H9 (cell line): ENCODE measurements around the gene TIMM8B. TPM values are rescaled to one million over a fixed set of nuclear protein-coding genes. Genes with fewer than 3 reads are reported as not detected.

ENCODE experiments used
- DNase-seq: peaks from one replicate; pipeline ENCODE4 v3.0.0-alpha.2; 2017
- H2AFZ ChIP-seq: one replicate; pipeline ENCODE4 v1.6.1; 2013; ENCODE audit warnings: mild to moderate bottlenecking, low read length, control low read depth, moderate library complexity
- H2AK5ac ChIP-seq: 2 replicates; pipeline ENCODE4 v1.6.1; 2013; ENCODE audit warnings: low read length, control low read depth, mixed read lengths; ENCODE audit not compliant: insufficient read length
- H2BK120ac ChIP-seq: one replicate; pipeline ENCODE4 v1.6.1; 2013; ENCODE audit warnings: low read depth, mild to moderate bottlenecking, low read length, control low read depth, inconsistent platforms; ENCODE audit not compliant: poor library complexity, severe bottlenecking
- H2BK12ac ChIP-seq: 2 replicates; pipeline ENCODE4 v1.6.1; 2013; ENCODE audit warnings: low read length, control low read depth, mixed read lengths, low read depth; ENCODE audit not compliant: insufficient read length
- H2BK15ac ChIP-seq: 2 replicates; pipeline ENCODE4 v1.6.1; 2013; ENCODE audit warnings: low read depth, low read length, control low read depth
- H2BK20ac ChIP-seq: one replicate; pipeline ENCODE4 v1.6.1; 2013; ENCODE audit warnings: low read depth, mild to moderate bottlenecking, low read length, control low read depth, inconsistent platforms; ENCODE audit not compliant: poor library complexity, severe bottlenecking
- H2BK5ac ChIP-seq: 2 replicates; pipeline ENCODE4 v1.6.1; 2013; ENCODE audit warnings: low read length, control low read depth, mixed read lengths; ENCODE audit not compliant: insufficient read length
- H3K14ac ChIP-seq: 2 replicates; pipeline ENCODE4 v1.6.1; 2013; ENCODE audit warnings: low read length, control low read depth; ENCODE audit not compliant: insufficient read depth
- H3K18ac ChIP-seq: 2 replicates; pipeline ENCODE4 v1.6.1; 2013; ENCODE audit warnings: low read depth, mild to moderate bottlenecking, mixed read lengths, low read length, control low read depth; ENCODE audit not compliant: insufficient read length
- H3K23ac ChIP-seq: 2 replicates; pipeline ENCODE4 v1.6.1; 2013; ENCODE audit warnings: low read length, control low read depth, mixed read lengths, low read depth; ENCODE audit not compliant: insufficient read length
- H3K23me2 ChIP-seq: 2 replicates; pipeline ENCODE4 v1.6.1; 2013; ENCODE audit warnings: low read depth, mild to moderate bottlenecking, mixed read lengths, low read length, control low read depth; ENCODE audit not compliant: insufficient read length, poor library complexity, severe bottlenecking
- H3K27ac ChIP-seq: 2 replicates; pipeline ENCODE4 v1.5.1; 2013; ENCODE audit warnings: low read length, control low read depth, mixed read lengths, low read depth; ENCODE audit not compliant: insufficient read length
- H3K27me3 ChIP-seq: 2 replicates; pipeline ENCODE4 v1.6.1; 2013; ENCODE audit warnings: low read length, control low read depth, inconsistent platforms; ENCODE audit not compliant: insufficient read depth
- H3K4ac ChIP-seq: 2 replicates; pipeline ENCODE4 v1.6.1; 2013; ENCODE audit warnings: low read depth, mild to moderate bottlenecking, control low read depth, inconsistent platforms, low read length, moderate library complexity
- H3K4me1 ChIP-seq: 2 replicates; pipeline ENCODE4 v1.6.1; 2013; ENCODE audit warnings: low read length, control low read depth, inconsistent platforms; ENCODE audit not compliant: insufficient read depth
- H3K4me2 ChIP-seq: 2 replicates; pipeline ENCODE4 v1.6.1; 2013; ENCODE audit warnings: low read length, control low read depth, mixed read lengths; ENCODE audit not compliant: insufficient read length, insufficient read depth
- H3K56ac ChIP-seq: 2 replicates; pipeline ENCODE4 v1.6.1; 2013; ENCODE audit warnings: low read depth, mild to moderate bottlenecking, mixed read lengths, low read length, control low read depth; ENCODE audit not compliant: insufficient read length
- H3K79me1 ChIP-seq: 2 replicates; pipeline ENCODE4 v1.6.1; 2013; ENCODE audit warnings: low read depth, mild to moderate bottlenecking, moderate library complexity, low read length, control low read depth, inconsistent platforms; ENCODE audit not compliant: insufficient read depth, poor library complexity, severe bottlenecking
- H3K79me2 ChIP-seq: 2 replicates; pipeline ENCODE4 v1.6.1; 2013; ENCODE audit warnings: low read length, control low read depth, inconsistent platforms; ENCODE audit not compliant: insufficient read depth
- H3K9ac ChIP-seq: 2 replicates; pipeline ENCODE4 v1.6.1; 2013; ENCODE audit warnings: low read length, control low read depth, mixed read lengths; ENCODE audit not compliant: insufficient read length; ENCODE audit errors: extremely low read depth
- H3K9me3 ChIP-seq: one replicate; pipeline ENCODE4 v1.6.1; 2013; ENCODE audit warnings: low read depth, low read length, inconsistent platforms; ENCODE audit not compliant: control insufficient read depth
- H3T11ph ChIP-seq: one replicate; pipeline ENCODE4 v1.6.1; 2013; ENCODE audit warnings: mild to moderate bottlenecking, low read length, control low read depth, inconsistent platforms
- H4K20me1 ChIP-seq: one replicate; pipeline ENCODE4 v1.6.1; 2013; ENCODE audit not compliant: control insufficient read depth, insufficient read length, insufficient read depth
- H4K5ac ChIP-seq: 2 replicates; pipeline ENCODE4 v1.6.1; 2013; ENCODE audit warnings: low read depth, mild to moderate bottlenecking, mixed read lengths, low read length, control low read depth; ENCODE audit not compliant: insufficient read length
- H4K8ac ChIP-seq: replicated peaks from 2 replicates; pipeline ENCODE4 v1.6.1; 2013; ENCODE audit warnings: low read length, control low read depth, mixed read lengths, low read depth; ENCODE audit not compliant: insufficient read length
- H4K91ac ChIP-seq: 2 replicates; pipeline ENCODE4 v1.6.1; 2013; ENCODE audit warnings: low read depth, mild to moderate bottlenecking, moderate library complexity, mixed read lengths, low read length, control low read depth; ENCODE audit not compliant: insufficient read length
- H3K27ac Mint-ChIP-seq, 3 experiments: 2 replicates in 2 of 3; 3 replicates in 1 of 3; pipeline ENCODE4 v1.8.0; 2020 to 2021; ENCODE audit warnings: mixed read lengths in 3 of 3, mild to moderate bottlenecking in 1 of 3, moderate library complexity in 1 of 3
- H3K27me3 Mint-ChIP-seq: 2 replicates; pipeline ENCODE4 v1.8.0; 2021; ENCODE audit warnings: low read depth, mild to moderate bottlenecking, moderate library complexity, mixed read lengths
- H3K36me3 Mint-ChIP-seq, 3 experiments: 2 replicates in 2 of 3; 3 replicates in 1 of 3; pipeline ENCODE4 v1.8.0; 2020 to 2021; ENCODE audit warnings: low read depth in 3 of 3, mixed read lengths in 3 of 3; ENCODE audit not compliant: insufficient read depth in 1 of 3
- H3K4me1 Mint-ChIP-seq, 2 experiments: 2 replicates each; pipeline ENCODE4 v1.8.0; 2020; ENCODE audit warnings: mixed read lengths in 2 of 2
- H3K4me3 Mint-ChIP-seq, 2 experiments: 2 replicates in 1 of 2; 3 replicates in 1 of 2; pipeline ENCODE4 v1.8.0; 2020 to 2021; ENCODE audit warnings: mild to moderate bottlenecking in 2 of 2, mixed read lengths in 2 of 2, moderate library complexity in 1 of 2
- H3K9me3 Mint-ChIP-seq, 2 experiments: 2 replicates in 1 of 2; 3 replicates in 1 of 2; pipeline ENCODE4 v1.8.0; 2020; ENCODE audit warnings: mild to moderate bottlenecking in 2 of 2, mixed read lengths in 2 of 2, moderate library complexity in 1 of 2
- WGBS: extraction: QIAGEN DNeasy Blood & Tissue Kit; methylation state at CpG from one replicate; pipeline ENCODE4 v1.1.7; 2013; ENCODE audit warnings: missing lambda C conversion rate, low lambda C conversion rate, mixed read lengths; ENCODE audit not compliant: insufficient read length; ENCODE audit errors: extremely low coverage; 5-methylcytosine and 5-hydroxymethylcytosine counted together
- total RNA-seq: library from RNA; stranded (reverse); gene quantifications from 2 replicates; pipeline ENCODE4 v1.2.1, GENCODE V29; 2021
- TF ChIP-seq, protein P1 (sequence below): fragments of 200-600 bp; sonication (generic); conservative IDR thresholded peaks from 3 replicates; pipeline ENCODE4 v1.8.0; 2021; ENCODE audit warnings: antibody characterized with exemption, mild to moderate bottlenecking

The TIMM8B gene
- total RNA-seq, 1 experiment from 2014 or later: 84.4 TPM

- TF ChIP-seq, protein P1, sequence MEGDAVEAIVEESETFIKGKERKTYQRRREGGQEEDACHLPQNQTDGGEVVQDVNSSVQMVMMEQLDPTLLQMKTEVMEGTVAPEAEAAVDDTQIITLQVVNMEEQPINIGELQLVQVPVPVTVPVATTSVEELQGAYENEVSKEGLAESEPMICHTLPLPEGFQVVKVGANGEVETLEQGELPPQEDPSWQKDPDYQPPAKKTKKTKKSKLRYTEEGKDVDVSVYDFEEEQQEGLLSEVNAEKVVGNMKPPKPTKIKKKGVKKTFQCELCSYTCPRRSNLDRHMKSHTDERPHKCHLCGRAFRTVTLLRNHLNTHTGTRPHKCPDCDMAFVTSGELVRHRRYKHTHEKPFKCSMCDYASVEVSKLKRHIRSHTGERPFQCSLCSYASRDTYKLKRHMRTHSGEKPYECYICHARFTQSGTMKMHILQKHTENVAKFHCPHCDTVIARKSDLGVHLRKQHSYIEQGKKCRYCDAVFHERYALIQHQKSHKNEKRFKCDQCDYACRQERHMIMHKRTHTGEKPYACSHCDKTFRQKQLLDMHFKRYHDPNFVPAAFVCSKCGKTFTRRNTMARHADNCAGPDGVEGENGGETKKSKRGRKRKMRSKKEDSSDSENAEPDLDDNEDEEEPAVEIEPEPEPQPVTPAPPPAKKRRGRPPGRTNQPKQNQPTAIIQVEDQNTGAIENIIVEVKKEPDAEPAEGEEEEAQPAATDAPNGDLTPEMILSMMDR: no peak
- no peak overlapping the region for H3K56ac ChIP-seq
- H4K8ac ChIP-seq: no peak overlapping the region
- no peaks in the 10 kb centered on the region for H3K23me2 ChIP-seq
- H3K9me3 Mint-ChIP-seq: no peaks in the 10 kb centered on the region
- no peak overlapping the region for H2AFZ ChIP-seq
- H4K91ac ChIP-seq: no peak overlapping the region
- no peak overlapping the region for H2AK5ac ChIP-seq
- no peak overlapping the region for H2BK5ac ChIP-seq
- H3K18ac ChIP-seq: no peak overlapping the region
- no peak overlapping the region for H3T11ph ChIP-seq
- H3K27ac ChIP-seq: no peak overlapping the region
- H3K4ac ChIP-seq: no peak overlapping the region
- no peak overlapping the region for H4K5ac ChIP-seq
- no peak overlapping the region for H3K14ac ChIP-seq
- H3K4me3 Mint-ChIP-seq: no peak overlapping the region
- no peaks in the 10 kb centered on the region for H3K4me1 ChIP-seq
- H3K27ac Mint-ChIP-seq: no peak overlapping the region
- no peaks in the 10 kb centered on the region for H3K79me1 ChIP-seq
- no CpG with 5 or more reads among the region's 2 CpGs for WGBS
- no peak overlapping the region for H2BK120ac ChIP-seq
- H2BK15ac ChIP-seq: no peak overlapping the region
- no peak for DNase-seq
- no peak overlapping the region for H3K23ac ChIP-seq
- H3K79me2 ChIP-seq: no peaks in the 10 kb centered on the region
- no peak overlapping the region for H3K4me2 ChIP-seq
- no peaks in the 10 kb centered on the region for H3K9me3 ChIP-seq
- H3K27me3 Mint-ChIP-seq: no peaks in the 10 kb centered on the region; the same call in 1 of the 2 replicates
- H2BK12ac ChIP-seq: no peak overlapping the region
- H2BK20ac ChIP-seq: no peak overlapping the region
- no peaks in the 10 kb centered on the region for H4K20me1 ChIP-seq
- H3K9ac ChIP-seq: no peak overlapping the region
- H3K27me3 ChIP-seq: no peaks in the 10 kb centered on the region
- H3K36me3 Mint-ChIP-seq: no peaks in the 10 kb centered on the region
- H3K4me1 Mint-ChIP-seq: no peaks in the 10 kb centered on the region; a peak in 1 of 4 replicates
Observed at GRCh38 chr11:112132737-112133136, 46.2 kb upstream of the TIMM8B start.
